GM12865 (cell line): Measurements from ENCODE around the gene DAZAP1.

ENCODE experiments used
- DNase-seq: peaks from one replicate; pipeline ENCODE4 v3.0.0; 2010; ENCODE audit warnings: low read depth
- H3K4me3 ChIP-seq: 2 replicates; pipeline ENCODE4 v1.5.1; 2011; ENCODE audit warnings: mild to moderate bottlenecking, low read depth, low read length, control low read depth
- CTCF ChIP-seq: IDR thresholded peaks from 2 replicates; pipeline ENCODE4 v1.5.1; 2011; ENCODE audit warnings: low read length, control low read depth, low read depth, inconsistent platforms; ENCODE audit not compliant: insufficient read depth; ENCODE audit errors: missing control alignments

DAZAP1 gene

GRCh38 chr19:1384085-1384462 is 23.3 kb upstream of the DAZAP1 start:
- TF ChIP-seq CTCF: no peak
- no peak for DNase-seq
- H3K4me3 ChIP-seq: peak overlapping the region; percentile 78

- H3K4me3 ChIP-seq: peak overlapping the region; percentile 78
- no peak for DNase-seq
- no peak for TF ChIP-seq CTCF
Observed at GRCh38 chr19:1384478-1385110, 22.8 kb upstream of the DAZAP1 start.

GRCh38 chr19:1385816-1386215 is 21.6 kb upstream of the DAZAP1 start:
- TF ChIP-seq CTCF: no peak
- no peak for DNase-seq

DNA sequence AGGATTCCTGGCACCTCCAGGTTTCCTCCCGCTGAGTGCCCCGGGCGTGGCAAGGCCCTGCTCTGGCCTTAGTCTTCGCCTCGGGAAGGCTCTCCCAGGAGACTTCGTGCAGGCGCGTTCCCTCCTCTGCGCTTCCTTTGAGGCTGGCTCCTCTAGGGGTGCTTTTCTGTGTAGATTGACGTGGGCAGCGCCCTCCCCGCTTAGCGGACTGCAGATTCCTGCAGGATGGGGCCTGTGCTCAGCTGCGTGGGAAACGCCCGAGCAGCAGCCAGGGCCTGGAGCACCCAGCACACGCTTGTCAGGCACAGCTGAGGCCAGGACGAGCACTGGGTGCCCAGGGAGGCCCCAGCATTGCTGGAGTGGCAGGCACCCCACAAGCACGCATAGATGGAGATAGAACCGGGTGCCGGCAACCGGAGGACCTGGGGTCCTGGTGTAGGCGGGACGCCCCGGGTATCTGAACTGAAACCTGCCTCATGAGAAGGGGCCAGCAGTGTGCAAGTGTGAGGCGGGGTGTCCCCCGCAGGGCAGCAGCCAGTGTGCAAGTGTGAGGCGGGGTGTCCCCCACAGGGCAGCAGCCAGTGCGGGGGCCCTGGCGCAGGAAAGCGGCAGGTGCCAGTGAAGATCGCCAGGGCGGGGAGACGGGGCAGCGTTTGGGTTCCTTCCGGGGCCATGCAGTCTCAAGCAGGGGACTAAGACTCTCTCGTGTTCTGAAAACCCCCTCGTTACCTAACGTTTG is 20.3 kb upstream of the DAZAP1 start:
- DNase-seq: no peak
- no peak overlapping the region for H3K4me3 ChIP-seq
- TF ChIP-seq CTCF: no peak

More at GRCh38 chr19:1385816-1386215, 21.6 kb upstream of the DAZAP1 start:
- no peak overlapping the region for H3K4me3 ChIP-seq

- TF ChIP-seq CTCF: no peak
- no peak overlapping the region for H3K4me3 ChIP-seq
- DNase-seq: no peak
Observed at GRCh38 chr19:1387684-1388636, 19.4 kb upstream of the DAZAP1 start.

- TF ChIP-seq CTCF: no peak
- DNase-seq: no peak
- no peak overlapping the region for H3K4me3 ChIP-seq
Observed at GRCh38 chr19:1388637-1389026, 18.8 kb upstream of the DAZAP1 start.
